Panc1 (cell line): ENCODE results near the gene HOXA11. TPM values are rescaled to one million over a fixed set of nuclear protein-coding genes. Genes with fewer than 3 reads are reported as not detected.

Experiments used
- ATAC-seq: fragments of 200-7000 bp; cut with Tn5 transposase; 2 replicates; pipeline ENCODE4 v1.9.1; 2020; ENCODE audit warnings: mild to moderate bottlenecking, moderate library complexity
- BruUV-seq: library from RNA; stranded (reverse); fragments of 400-500 nt; replicated peaks from 2 replicates; lab custom pipeline; 2021; lab: Mats Ljungman, UMichigan
- CTCF ChIA-PET: fragments of 300-600 bp; sonication (Branson Sonifier 250); formaldehyde crosslinking; loops from one replicate; lab custom pipeline; 2022; ENCODE audit warnings: antibody characterized with exemption; lab: Charles Lee
- POLR2A ChIA-PET: fragments of 300-600 bp; sonication (Branson Sonifier 250); formaldehyde crosslinking; loops from one replicate; lab custom pipeline; 2022; ENCODE audit warnings: antibody characterized with exemption; lab: Charles Lee
- DNase-seq: peaks from one replicate; pipeline ENCODE4 v3.0.0-alpha.2; 2010; ENCODE audit warnings: low read depth, low spot score
- H3K27ac ChIP-seq: 2 replicates; pipeline ENCODE4 v1.5.1; 2011; ENCODE audit warnings: mild to moderate bottlenecking, low read length, inconsistent platforms
- H3K27me3 ChIP-seq: fragments of 200-500 bp; sonication (Bioruptor generic); 2 replicates; pipeline ENCODE4 v1.6.0; 2014; ENCODE audit warnings: low read length, inconsistent platforms; ENCODE audit not compliant: control insufficient read depth, insufficient read depth
- H3K36me3 ChIP-seq: fragments of 200-500 bp; sonication (Bioruptor generic); 2 replicates; pipeline ENCODE4 v1.5.1; 2014; ENCODE audit warnings: inconsistent platforms, mild to moderate bottlenecking, low read length, moderate library complexity; ENCODE audit not compliant: control insufficient read depth, insufficient read depth
- H3K4me1 ChIP-seq: 2 replicates; pipeline ENCODE4 v1.5.1; 2011; ENCODE audit warnings: inconsistent platforms, mild to moderate bottlenecking, low read length, moderate library complexity; ENCODE audit not compliant: control insufficient read depth, insufficient read depth
- H3K4me3 ChIP-seq, 2 experiments: 2 replicates each; pipeline ENCODE4 v1.5.1; 2011 to 2012; ENCODE audit warnings: low read depth in 2 of 2, low read length in 2 of 2, mild to moderate bottlenecking in 2 of 2, inconsistent platforms in 1 of 2, moderate library complexity in 1 of 2
- H3K9me3 ChIP-seq: fragments of 200-500 bp; sonication (Bioruptor generic); 2 replicates; pipeline ENCODE4 v1.5.1; 2014; ENCODE audit warnings: low read depth, mild to moderate bottlenecking, inconsistent platforms, low read length, moderate library complexity; ENCODE audit not compliant: control insufficient read depth, insufficient read depth
- CTCF ChIP-seq: fragments of 450-650 bp; IDR thresholded peaks from 2 replicates; pipeline ENCODE4 v1.5.1; 2017; ENCODE audit warnings: mild to moderate bottlenecking
- POLR2AphosphoS5 ChIP-seq: IDR thresholded peaks from 2 replicates; pipeline ENCODE4 v1.6.1; 2012; ENCODE audit warnings: mild to moderate bottlenecking, low read depth, low read length, moderate library complexity
- REST ChIP-seq, 2 experiments: IDR thresholded peaks; 2 replicates each; pipeline ENCODE4 v1.6.1; 2011 to 2012; ENCODE audit warnings: low read depth in 2 of 2, control low read depth in 1 of 2, low read length in 1 of 2, mild to moderate bottlenecking in 1 of 2, moderate library complexity in 1 of 2; ENCODE audit not compliant: insufficient read depth in 1 of 2
- SIN3A ChIP-seq: IDR thresholded peaks from 2 replicates; pipeline ENCODE4 v1.6.1; 2012; ENCODE audit warnings: low read depth, mild to moderate bottlenecking, low read length, moderate library complexity, borderline replicate concordance; ENCODE audit not compliant: insufficient read depth
- TCF7L2 ChIP-seq: IDR thresholded peaks from 2 replicates; pipeline ENCODE4 v1.6.1; 2011; ENCODE audit warnings: mild to moderate bottlenecking, low read depth, low read length, inconsistent platforms
- in situ Hi-C: cut with HindIII; loops from 2 replicates; pipeline ENCODE4 v1.10.0; 2016; ENCODE audit warnings: low sequenced_read_pairs, low pct_unique_long_range_greater_than_20kb
- intact Hi-C: fragments of 100-400 bp; cut with micrococcal nuclease; formaldehyde crosslinking; loops from one replicate; pipeline ENCODE4 v1.10.0; 2022; ENCODE audit not compliant: unreplicated experiment
- total RNA-seq: library from RNA; stranded (reverse); gene quantifications from one replicate; pipeline ENCODE4 v1.2.1, GENCODE V29; 2021; ENCODE audit not compliant: unreplicated experiment

Gene HOXA11
- total RNA-seq, 1 experiment from 2014 or later: 0.57 TPM

GRCh38 chr7:27182861-27183681, 2.0 kb downstream of the HOXA11 start:
- Histone ChIP-seq H3K4me3 (peak overlapping the region; percentile 53 to 88; a peak in 2 of 4 replicates), H3K36me3 (no peaks in the 10 kb centered on the region), H3K9me3 (no peaks in the 10 kb centered on the region), H3K4me1 (peaks cover 22% of the 10 kb centered on the region), H3K27ac (peak overlapping the region; percentile 71; the same call in 1 of the 2 replicates), H3K27me3 (no peaks in the 10 kb centered on the region)
- ChIA-PET CTCF (interaction anchor here (0.5 to 0.7 kb wide), 2 partner anchors 320 to 913 kb away, joined by 3 to 13 read pairs; no protein-coding TSS in a partner anchor), POLR2A (interaction anchor here (0.7 kb wide), 1 partner anchor 36 kb away, joined by 5 read pairs; no protein-coding TSS in a partner anchor)
- DNase-seq (no peak), ATAC-seq (no peak)
- BruUV-seq: no TSS peak
- TF ChIP-seq POLR2AphosphoS5: no peak
- TF ChIP-seq REST (IDR thresholded peaks at IDR 0.05; ENCODE audit: insufficient read depth in 1 of 2, low read depth in 2 of 2, low read length in 1 of 2): no peak
- TF ChIP-seq SIN3A: no peak
- TF ChIP-seq CTCF: no peak
- no peak for TF ChIP-seq TCF7L2
- in situ Hi-C loops (no loop called here), intact Hi-C loops (no loop called here)

GRCh38 chr7:27182285-27182841, 2.7 kb downstream of the HOXA11 start:
- Histone ChIP-seq H3K4me3 (no peak overlapping the region), H3K27me3 (no peaks in the 10 kb centered on the region), H3K27ac (no peak overlapping the region), H3K4me1 (peaks cover 22% of the 10 kb centered on the region), H3K9me3 (no peaks in the 10 kb centered on the region), H3K36me3 (no peaks in the 10 kb centered on the region)
- intact Hi-C loops: no loop called here
- in situ Hi-C loops: no loop called here
- CTCF ChIA-PET: interaction anchor here (0.6 kb wide), 1 partner anchor 12 kb away, joined by 7 read pairs; no protein-coding TSS in a partner anchor
- no TSS peak for BruUV-seq
- POLR2A ChIA-PET: no interaction called here
- TF ChIP-seq TCF7L2 (no peak), POLR2AphosphoS5 (no peak), REST (IDR thresholded peaks at IDR 0.05; ENCODE audit: insufficient read depth in 1 of 2, low read depth in 2 of 2, low read length in 1 of 2) (no peak), SIN3A (no peak), CTCF (no peak)
- no peak for ATAC-seq
- DNase-seq: no peak
